HG03571 (cell line): Measurements from ENCODE around the gene TMCC3.
"Not testable (repeated sequence)": the region's sequence is repeated elsewhere in the genome, so short reads cannot be mapped to it uniquely, and the experiment has no call there.

Source experiments
- ATAC-seq: cut with Tn5 transposase; IDR thresholded peaks from one replicate; pipeline ENCODE4 v1.9.1; 2021; ENCODE audit not compliant: unreplicated experiment

The TMCC3 gene

GRCh38 chr12:94575645-94576403 lies 74.5 kb downstream of the TMCC3 start:
- ATAC-seq, result no peak

DNA sequence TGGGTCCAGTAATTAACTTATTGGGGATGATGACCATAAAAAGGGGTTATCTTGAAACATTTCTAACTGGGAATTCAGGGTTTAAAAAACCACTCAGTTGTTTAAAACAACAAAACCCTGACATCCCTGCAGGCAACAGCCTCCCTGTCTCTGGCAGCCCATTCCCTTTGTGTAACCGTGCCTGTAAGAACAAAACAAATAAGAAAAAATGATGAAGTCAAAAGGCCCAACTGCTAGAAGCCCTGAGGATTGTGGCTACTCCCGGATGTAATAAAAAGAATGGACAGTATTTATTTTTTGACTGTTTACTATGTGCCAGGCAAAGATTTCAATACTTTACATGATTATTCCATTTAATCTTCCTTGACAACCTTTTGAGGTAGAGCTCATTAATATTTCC lies 75.3 kb downstream of the TMCC3 start:
- ATAC-seq, result no peak

DNA sequence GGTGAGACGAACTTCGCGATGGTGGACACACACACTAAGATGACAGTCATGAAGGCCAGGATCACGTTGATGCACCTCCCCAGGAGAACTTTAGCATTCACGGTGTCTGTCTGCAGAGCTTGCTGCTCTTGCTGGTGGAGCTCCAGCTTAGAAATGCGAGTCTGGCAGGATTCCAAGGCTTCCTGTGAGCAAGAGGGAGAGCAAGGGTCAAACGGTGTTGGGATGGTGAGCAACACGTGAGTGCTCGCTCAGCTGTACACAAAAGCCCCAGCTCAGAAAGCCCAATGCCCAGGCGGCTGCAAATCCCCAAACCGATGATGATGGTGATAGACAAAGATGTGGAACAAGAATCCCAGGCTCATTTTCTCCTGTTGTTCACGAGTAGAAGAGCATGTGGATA lies 78.8 kb downstream of the TMCC3 start:
- no peak for ATAC-seq

DNA sequence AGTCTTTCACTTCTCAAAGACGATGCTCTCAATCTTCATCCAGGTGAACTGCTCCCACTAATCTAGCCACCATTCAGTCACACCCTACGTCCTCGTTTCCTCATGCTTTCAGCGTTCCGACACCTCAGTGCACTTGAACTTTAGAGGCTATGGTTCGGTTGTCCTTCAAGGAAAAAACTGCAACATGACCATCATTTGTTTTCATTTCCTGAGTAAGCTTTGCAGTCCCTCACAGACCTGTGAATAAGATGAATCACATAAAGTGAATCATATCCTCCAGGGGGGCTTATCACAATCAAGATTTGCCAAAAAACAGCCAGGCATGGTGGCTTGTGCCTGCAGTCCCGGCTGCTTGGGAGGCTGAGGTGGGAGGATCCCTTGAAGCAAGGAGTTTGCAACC lies 80.2 kb downstream of the TMCC3 start:
- ATAC-seq, result no peak

- ATAC-seq, result no peak
Measured at GRCh38 chr12:94567761-94568160, 82.6 kb downstream of the TMCC3 start.

DNA sequence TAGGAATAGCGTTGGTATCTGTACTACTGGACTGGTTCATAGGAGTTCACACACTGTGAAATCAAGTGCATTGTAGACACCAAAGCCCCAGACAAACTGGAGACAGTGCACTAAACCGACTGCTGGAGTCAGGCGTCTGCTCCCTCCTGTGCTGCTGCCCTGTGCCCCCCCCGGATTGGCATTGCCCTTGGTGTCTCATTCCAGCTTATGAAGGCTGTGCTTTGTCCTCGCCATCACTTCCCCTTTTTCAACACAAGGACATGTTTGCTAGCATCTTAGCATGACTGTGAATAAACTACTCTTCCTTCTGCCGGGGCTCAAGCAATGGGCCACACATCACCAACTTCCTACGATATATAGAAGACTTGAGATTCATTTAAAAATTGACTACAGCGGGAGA lies 84.0 kb downstream of the TMCC3 start:
- ATAC-seq, result no peak

- no peak for ATAC-seq
Measured at GRCh38 chr12:94565683-94566082, 84.7 kb downstream of the TMCC3 start.

GRCh38 chr12:94563286-94563685 lies 87.1 kb downstream of the TMCC3 start:
- ATAC-seq, result no peak

- ATAC-seq, result peak; percentile 76
Measured at GRCh38 chr12:94561943-94562411, 88.4 kb downstream of the TMCC3 start.

DNA sequence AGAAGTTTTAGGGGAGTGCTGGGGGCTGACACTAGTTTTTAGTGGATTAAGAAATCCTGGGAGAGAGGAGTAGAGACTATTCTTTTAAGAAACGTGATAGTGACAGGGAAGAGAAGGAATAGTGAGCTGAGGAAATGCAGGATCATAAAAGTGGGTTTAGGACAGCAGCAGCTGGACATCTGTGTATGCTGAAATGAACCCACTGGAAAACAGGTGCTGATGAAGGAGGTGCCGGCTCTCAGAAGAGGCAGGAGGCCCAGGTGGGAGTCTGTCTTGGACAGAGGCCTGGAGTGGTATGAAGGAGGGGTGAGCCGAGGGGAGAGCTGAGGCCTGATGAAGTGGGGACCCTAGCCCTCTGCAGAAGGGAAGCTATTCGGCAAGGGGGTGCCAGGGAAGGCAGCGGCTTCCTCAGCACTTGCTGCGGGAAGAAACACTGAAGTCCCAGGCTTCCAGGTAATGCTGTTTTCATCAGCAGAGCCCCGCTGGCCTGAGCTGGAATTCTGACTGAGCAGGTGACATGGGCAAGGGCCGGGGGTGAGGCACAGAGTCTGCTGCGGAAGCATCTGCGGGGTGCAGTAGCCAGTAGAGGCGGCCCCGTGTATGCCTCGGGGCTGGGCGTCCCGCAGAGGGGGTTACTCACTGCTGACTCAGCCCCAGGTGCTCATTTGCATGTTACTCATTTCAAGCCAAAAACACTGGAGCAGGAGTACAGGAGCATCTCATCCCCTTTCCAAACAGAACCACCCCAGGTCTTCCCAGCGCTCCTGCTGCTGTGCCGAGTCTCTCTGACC lies 89.7 kb downstream of the TMCC3 start:
- peak; percentile 55 for ATAC-seq

DNA sequence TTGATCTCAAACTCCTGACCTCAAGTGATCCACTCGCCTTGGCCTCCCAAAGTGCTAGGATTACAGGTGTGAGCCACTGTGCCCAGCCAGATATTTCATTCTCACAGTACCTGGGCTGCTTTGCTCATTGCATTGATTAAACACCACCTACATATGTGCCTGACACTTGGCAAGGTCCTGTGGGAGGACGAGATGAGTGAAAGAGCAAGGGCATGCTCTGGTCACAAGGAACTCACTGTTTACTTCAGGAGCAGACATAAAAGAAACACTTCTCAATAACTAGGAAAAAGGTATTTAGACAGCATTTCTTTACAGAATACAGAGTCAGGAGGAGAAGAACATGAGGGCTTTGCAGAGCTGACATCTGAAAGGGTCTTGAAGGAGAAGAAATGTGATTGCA lies 91.7 kb downstream of the TMCC3 start:
- ATAC-seq, result no peak

- ATAC-seq, result no peak
Measured at GRCh38 chr12:94557746-94558295, 92.5 kb downstream of the TMCC3 start.

GRCh38 chr12:94555687-94556086 lies 94.7 kb downstream of the TMCC3 start:
- no peak for ATAC-seq

DNA sequence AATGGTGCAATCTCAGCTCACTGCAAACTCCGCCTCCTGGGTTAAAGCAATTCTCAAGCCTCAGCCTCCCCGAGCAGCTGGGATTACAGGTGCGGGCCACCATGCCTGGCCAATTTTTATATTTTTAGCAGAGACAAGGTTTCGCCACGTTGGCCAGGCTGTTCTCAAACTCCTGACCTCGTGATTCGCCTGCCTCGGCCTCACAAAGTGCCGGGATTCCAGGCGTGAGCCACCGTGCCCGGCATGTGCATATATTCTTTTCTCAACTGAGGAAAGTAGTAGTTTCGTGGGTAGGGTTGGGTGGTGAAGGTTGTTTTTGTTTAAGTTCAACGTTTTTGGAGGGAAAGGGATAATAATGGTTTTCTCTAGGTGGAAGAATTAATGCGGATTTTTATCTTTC lies 96.5 kb downstream of the TMCC3 start:
- ATAC-seq, result no peak

DNA sequence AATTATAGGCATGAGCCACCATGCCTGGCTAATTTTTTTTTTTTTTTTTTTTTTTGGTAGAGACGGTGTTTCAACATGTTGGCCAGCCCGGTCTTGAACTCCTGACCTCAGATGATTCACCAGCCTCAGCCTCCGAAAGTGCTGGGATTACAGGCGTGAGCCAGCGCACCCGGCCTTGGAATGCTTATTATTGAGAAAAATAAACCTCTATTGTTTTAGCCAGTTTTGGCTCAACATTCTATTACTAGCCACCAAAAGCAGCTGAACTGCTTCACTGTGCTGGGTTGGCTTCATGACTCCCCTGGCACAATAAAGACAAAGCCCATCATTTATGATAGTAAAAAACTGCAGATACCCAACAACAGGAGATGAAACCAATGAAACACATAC lies 97.2 kb downstream of the TMCC3 start:
- ATAC-seq, result no peak

DNA sequence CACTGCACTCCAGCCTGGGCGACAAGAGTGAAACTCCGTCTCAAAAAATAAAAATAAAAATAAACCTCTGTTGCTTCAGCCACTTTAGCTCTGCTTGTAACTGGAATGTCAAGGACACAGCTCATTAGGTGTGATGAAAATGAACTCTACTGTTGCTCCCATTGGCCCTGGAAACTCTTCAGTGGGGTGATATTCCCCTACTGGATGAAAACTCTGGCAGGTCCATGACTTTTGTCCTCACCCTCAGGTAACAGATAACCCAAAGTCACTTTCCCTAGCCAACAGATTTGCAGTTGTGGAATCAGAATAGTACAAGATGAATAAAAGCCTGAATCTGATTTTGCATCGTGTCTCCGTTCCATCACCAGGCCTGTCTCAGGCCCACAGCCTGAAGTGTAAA lies 98.5 kb downstream of the TMCC3 start:
- ATAC-seq, result no peak

DNA sequence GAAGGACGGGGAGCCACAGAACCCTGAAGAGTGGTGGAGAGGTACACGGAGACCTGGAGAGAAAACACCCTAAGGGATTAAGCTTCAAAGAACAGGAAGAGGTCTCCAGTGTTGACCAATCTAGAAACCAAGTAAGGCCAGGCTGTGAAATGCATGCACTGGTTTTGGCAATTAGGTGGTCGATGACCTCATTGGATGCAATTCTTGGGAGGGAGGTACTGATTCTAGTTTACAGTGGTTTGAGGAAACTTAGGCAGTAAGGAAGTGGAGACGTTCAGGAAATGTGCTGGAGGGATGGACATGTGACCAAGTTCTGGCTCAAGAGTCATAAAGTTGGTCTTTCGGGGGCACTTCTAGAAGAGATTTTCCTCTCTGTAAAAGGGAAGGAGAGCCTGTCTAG lies 99.4 kb downstream of the TMCC3 start:
- ATAC-seq, result no peak

DNA sequence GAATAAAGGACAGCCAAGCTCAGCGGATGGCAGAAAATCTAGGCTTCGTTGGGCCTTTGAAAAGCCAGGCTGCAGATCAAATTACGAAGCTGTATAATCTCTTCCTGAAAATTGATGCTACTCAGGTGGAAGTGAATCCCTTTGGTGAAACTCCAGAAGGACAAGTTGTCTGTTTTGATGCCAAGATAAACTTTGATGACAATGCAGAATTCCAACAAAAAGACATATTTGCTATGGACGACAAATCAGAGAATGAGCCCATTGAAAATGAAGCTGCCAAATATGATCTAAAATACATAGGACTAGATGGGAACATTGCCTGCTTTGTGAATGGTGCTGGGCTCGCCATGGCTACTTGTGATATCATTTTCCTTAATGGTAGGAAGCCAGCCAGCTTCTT lies 101.5 kb downstream of the TMCC3 start:
- ATAC-seq, result not testable (repeated sequence)

GRCh38 chr12:94545935-94546771 lies 104.2 kb downstream of the TMCC3 start:
- no peak for ATAC-seq

- no peak for ATAC-seq
Measured at GRCh38 chr12:94544355-94544754, 106.0 kb downstream of the TMCC3 start.

GRCh38 chr12:94538318-94538717 lies 112.0 kb downstream of the TMCC3 start:
- ATAC-seq, result no peak
